ENCODE data around the gene SAFB2.

The SAFB2 gene

GRCh38 chr19:5540208-5540607 lies 82.4 kb downstream of the SAFB2 start:
- no peak for DNase-seq

- DNase-seq, result no peak
These were observed 84.7 kb downstream of the SAFB2 start for GRCh38 chr19:5537870-5538269.

Measured in CD4-positive, alpha-beta T cell treated with Interleukin-15 for 1 hour (primary cell).